Breast epithelium (tissue), 3 donors: ENCODE results near the gene DPM1.

Source experiments
- POLR2A ChIP-seq: fragments of 450-650 bp; IDR thresholded peaks from one replicate; pipeline ENCODE4 v1.6.1; 2016; ENCODE audit warnings: antibody characterized with exemption, mild to moderate bottlenecking, moderate library complexity
- POLR2AphosphoS5 ChIP-seq, 3 donors: sonication (generic); formaldehyde crosslinking; IDR thresholded peaks; one replicate each; pipeline ENCODE4 v1.6.1; 2017; ENCODE audit warnings: antibody characterized with exemption in 3 of 3
- TF ChIP-seq, protein P1 (sequence below), 3 donors: fragments of 450-650 bp; IDR thresholded peaks; one replicate each; pipeline ENCODE4 v1.5.1; 2016 to 2017; ENCODE audit warnings: antibody characterized with exemption in 3 of 3, mild to moderate bottlenecking in 3 of 3, moderate library complexity in 3 of 3

DNA sequence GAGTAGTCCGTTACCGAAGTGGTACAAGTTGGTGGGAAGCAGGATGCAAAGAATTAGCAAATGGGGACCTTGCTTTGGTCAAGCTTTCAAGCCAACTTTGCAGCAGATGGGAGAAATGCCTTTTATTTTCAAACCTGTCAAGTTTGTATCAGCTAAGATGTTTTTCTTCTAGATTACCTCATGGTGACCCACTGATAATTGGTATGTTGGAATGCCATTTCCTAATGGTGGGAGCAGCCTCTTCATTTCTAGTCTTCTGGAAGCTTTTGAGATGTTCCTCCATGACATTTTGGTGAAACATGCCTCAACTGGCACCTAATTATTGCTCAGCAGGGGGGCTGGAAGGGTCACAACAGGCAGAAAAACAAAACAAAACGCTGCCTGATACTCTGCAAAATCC lies 70.8 kb downstream of the DPM1 start:
- TF ChIP-seq POLR2A (no peak), POLR2AphosphoS5 (IDR thresholded peaks at IDR 0.05) (no peak)
- TF ChIP-seq, protein P1, sequence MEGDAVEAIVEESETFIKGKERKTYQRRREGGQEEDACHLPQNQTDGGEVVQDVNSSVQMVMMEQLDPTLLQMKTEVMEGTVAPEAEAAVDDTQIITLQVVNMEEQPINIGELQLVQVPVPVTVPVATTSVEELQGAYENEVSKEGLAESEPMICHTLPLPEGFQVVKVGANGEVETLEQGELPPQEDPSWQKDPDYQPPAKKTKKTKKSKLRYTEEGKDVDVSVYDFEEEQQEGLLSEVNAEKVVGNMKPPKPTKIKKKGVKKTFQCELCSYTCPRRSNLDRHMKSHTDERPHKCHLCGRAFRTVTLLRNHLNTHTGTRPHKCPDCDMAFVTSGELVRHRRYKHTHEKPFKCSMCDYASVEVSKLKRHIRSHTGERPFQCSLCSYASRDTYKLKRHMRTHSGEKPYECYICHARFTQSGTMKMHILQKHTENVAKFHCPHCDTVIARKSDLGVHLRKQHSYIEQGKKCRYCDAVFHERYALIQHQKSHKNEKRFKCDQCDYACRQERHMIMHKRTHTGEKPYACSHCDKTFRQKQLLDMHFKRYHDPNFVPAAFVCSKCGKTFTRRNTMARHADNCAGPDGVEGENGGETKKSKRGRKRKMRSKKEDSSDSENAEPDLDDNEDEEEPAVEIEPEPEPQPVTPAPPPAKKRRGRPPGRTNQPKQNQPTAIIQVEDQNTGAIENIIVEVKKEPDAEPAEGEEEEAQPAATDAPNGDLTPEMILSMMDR (IDR thresholded peaks at IDR 0.05): no peak
